PC-9 (cell line): Measurements from ENCODE around the gene ACSL5. TPM values are rescaled to one million over a fixed set of nuclear protein-coding genes. Genes with fewer than 3 reads are reported as not detected.

Source experiments
- BruUV-seq: library from RNA; stranded (reverse); fragments of 400-500 nt; replicated peaks from 2 replicates; lab custom pipeline; 2021; lab: Mats Ljungman, UMichigan
- CTCF ChIA-PET: fragments of 300-600 bp; sonication (Branson Sonifier 250); formaldehyde crosslinking; loops from one replicate; lab custom pipeline; 2022; ENCODE audit warnings: antibody characterized with exemption; lab: Charles Lee
- POLR2A ChIA-PET: fragments of 300-600 bp; sonication (Branson Sonifier 250); formaldehyde crosslinking; loops from one replicate; lab custom pipeline; 2022; ENCODE audit warnings: antibody characterized with exemption; ENCODE audit not compliant: unreplicated experiment; lab: Charles Lee
- DNase-seq, 2 experiments: peaks; one replicate each; pipeline versions ENCODE4 v3.0.0 to v3.0.0-alpha.2; 2015 to 2022; ENCODE audit warnings: mixed read lengths in 1 of 2
- H2AFZ ChIP-seq: fragments of 200-600 bp; sonication (generic); 2 replicates; pipeline ENCODE4 v1.8.1; 2017; ENCODE audit warnings: antibody characterized with exemption
- H3F3A ChIP-seq: fragments of 200-600 bp; sonication (generic); 2 replicates; pipeline ENCODE4 v1.8.1; 2017; ENCODE audit warnings: antibody characterized with exemption, mild to moderate bottlenecking, low read depth; ENCODE audit not compliant: insufficient read depth
- H3K27ac ChIP-seq: fragments of 200-600 bp; sonication (generic); 2 replicates; pipeline ENCODE4 v1.6.1; 2016; ENCODE audit warnings: mixed run types
- H3K27me3 ChIP-seq: fragments of 200-600 bp; sonication (generic); 2 replicates; pipeline ENCODE4 v1.6.1; 2016; ENCODE audit warnings: low read depth, mixed run types; ENCODE audit not compliant: insufficient read depth
- H3K36me3 ChIP-seq: fragments of 200-600 bp; sonication (generic); 2 replicates; pipeline ENCODE4 v1.6.1; 2016; ENCODE audit warnings: low read depth, mixed run types
- H3K4me1 ChIP-seq: fragments of 200-600 bp; sonication (generic); replicated peaks from 2 replicates; pipeline ENCODE4 v1.6.1; 2016; ENCODE audit warnings: mixed run types; ENCODE audit not compliant: insufficient read depth
- H3K4me2 ChIP-seq: fragments of 200-600 bp; sonication (generic); 2 replicates; pipeline ENCODE4 v1.6.1; 2017; ENCODE audit warnings: mixed run types
- H3K4me3 ChIP-seq: fragments of 200-600 bp; sonication (generic); 2 replicates; pipeline ENCODE4 v1.6.1; 2016; ENCODE audit warnings: mixed run types
- H3K79me2 ChIP-seq: fragments of 200-600 bp; sonication (generic); 2 replicates; pipeline ENCODE4 v1.6.1; 2017; ENCODE audit warnings: low read depth, mixed run types
- H3K9me2 ChIP-seq: fragments of 200-600 bp; sonication (generic); 2 replicates; pipeline ENCODE4 v1.8.1; 2017; ENCODE audit warnings: mild to moderate bottlenecking; ENCODE audit not compliant: insufficient read depth
- H3K9me3 ChIP-seq: fragments of 200-600 bp; sonication (generic); 2 replicates; pipeline ENCODE4 v1.8.1; 2016; ENCODE audit warnings: low read depth; ENCODE audit not compliant: insufficient read depth
- H4K20me1 ChIP-seq: fragments of 200-600 bp; sonication (generic); 2 replicates; pipeline ENCODE4 v1.8.1; 2017; ENCODE audit not compliant: insufficient read depth
- EZH2 ChIP-seq: fragments of 200-600 bp; sonication (generic); IDR thresholded peaks from 2 replicates; pipeline ENCODE4 v1.8.0; 2017; ENCODE audit warnings: antibody characterized with exemption, low read depth
- intact Hi-C: fragments of 100-400 bp; cut with micrococcal nuclease; formaldehyde crosslinking; loops from one replicate; pipeline ENCODE4 v1.10.0; 2022; ENCODE audit not compliant: unreplicated experiment
- total RNA-seq: library from RNA; stranded (reverse); gene quantifications from 2 replicates; pipeline ENCODE4 v1.2.3, GENCODE V29; 2021
- TF ChIP-seq, protein P1 (sequence below): fragments of 200-600 bp; sonication (generic); conservative IDR thresholded peaks from 2 replicates; pipeline ENCODE4 v1.6.1; 2017; ENCODE audit warnings: mixed run types, antibody characterized with exemption, mild to moderate bottlenecking, moderate library complexity

ACSL5 gene
- total RNA-seq, 1 experiment from 2014 or later = 21.4 TPM

DNA sequence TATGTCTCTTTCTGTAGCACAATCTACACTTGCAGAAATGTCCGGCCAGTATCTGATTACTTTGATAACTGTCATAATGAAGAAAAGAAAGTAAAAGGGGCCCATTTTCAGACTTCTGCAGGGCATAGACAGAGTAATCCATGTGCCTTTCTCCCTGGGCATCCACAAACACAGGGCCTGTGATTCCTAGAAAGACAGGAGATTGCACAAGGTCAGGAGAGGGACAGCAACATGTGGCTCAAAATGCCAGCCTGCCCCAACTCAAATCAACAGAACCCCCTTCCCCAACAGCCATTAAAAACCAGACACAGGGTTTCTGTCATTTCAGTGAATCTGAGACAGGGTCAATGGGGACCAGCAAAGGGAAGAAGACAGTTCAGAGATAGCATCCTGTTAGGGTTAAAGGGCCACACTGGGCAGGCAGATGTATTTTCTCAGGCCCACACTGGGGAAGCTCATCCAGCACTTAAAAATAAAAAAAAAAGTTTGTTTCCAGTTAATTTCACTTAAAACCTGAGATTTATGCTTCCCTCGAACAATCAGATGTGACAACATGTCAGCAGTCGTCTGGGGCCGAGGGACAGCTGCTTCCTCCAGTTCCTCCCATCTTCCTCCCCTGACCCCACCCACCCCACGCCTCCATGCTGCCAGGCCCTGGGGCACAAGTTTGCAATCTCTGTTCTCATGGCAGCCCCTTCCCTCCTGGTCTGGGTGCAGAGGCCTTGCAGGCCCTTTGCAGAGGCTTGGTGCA, 30.7 kb upstream of the ACSL5 start:
- Histone ChIP-seq H3K9me2 (no peaks in the 10 kb centered on the region), H3K27ac (no peak overlapping the region), H4K20me1 (no peaks in the 10 kb centered on the region), H2AFZ (no peak overlapping the region), H3K27me3 (no peaks in the 10 kb centered on the region), H3F3A (no peaks in the 10 kb centered on the region), H3K36me3 (no peaks in the 10 kb centered on the region), H3K4me2 (no peak overlapping the region), H3K9me3 (no peaks in the 10 kb centered on the region), H3K4me3 (no peak overlapping the region), H3K79me2 (no peaks in the 10 kb centered on the region), H3K4me1 (no peaks in the 10 kb centered on the region)
- intact Hi-C loops = no loop called here
- POLR2A ChIA-PET = no interaction called here
- TF ChIP-seq, protein P1, sequence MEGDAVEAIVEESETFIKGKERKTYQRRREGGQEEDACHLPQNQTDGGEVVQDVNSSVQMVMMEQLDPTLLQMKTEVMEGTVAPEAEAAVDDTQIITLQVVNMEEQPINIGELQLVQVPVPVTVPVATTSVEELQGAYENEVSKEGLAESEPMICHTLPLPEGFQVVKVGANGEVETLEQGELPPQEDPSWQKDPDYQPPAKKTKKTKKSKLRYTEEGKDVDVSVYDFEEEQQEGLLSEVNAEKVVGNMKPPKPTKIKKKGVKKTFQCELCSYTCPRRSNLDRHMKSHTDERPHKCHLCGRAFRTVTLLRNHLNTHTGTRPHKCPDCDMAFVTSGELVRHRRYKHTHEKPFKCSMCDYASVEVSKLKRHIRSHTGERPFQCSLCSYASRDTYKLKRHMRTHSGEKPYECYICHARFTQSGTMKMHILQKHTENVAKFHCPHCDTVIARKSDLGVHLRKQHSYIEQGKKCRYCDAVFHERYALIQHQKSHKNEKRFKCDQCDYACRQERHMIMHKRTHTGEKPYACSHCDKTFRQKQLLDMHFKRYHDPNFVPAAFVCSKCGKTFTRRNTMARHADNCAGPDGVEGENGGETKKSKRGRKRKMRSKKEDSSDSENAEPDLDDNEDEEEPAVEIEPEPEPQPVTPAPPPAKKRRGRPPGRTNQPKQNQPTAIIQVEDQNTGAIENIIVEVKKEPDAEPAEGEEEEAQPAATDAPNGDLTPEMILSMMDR = no peak
- TF ChIP-seq EZH2 = no peak
- CTCF ChIA-PET = no interaction called here
- BruUV-seq = no TSS peak
- DNase-seq = no peak

DNA sequence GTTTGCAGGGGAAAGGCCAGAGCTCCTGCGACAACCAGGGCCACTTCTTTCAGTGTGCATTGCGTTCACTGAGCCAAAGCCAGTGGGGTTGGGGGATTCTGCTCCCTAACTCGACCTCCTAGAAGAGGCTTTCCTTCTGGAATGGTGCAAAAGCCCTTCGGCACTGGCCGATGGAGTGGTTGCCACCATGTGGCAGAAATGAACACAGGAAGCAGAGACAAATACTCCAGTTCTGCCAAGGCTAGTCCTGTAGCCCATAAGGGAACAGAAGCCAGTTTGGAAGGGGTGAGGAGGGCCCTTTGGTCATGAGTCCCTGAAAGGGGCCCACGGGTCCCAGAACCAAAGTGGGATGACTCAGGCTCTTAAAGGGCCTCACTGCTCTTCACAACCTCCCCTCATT, 29.7 kb upstream of the ACSL5 start:
- TF ChIP-seq, protein P1 = no peak
- TF ChIP-seq EZH2 = no peak
- CTCF ChIA-PET = no interaction called here
- no peaks in the 10 kb centered on the region for H3K9me3 ChIP-seq
- no peaks in the 10 kb centered on the region for H3K9me2 ChIP-seq
- intact Hi-C loops = no loop called here
- no peaks in the 10 kb centered on the region for H3K27me3 ChIP-seq
- no peak overlapping the region for H3K4me3 ChIP-seq
- no peaks in the 10 kb centered on the region for H3K36me3 ChIP-seq
- POLR2A ChIA-PET = no interaction called here
- no peak overlapping the region for H3K27ac ChIP-seq
- BruUV-seq = no TSS peak
- no peaks in the 10 kb centered on the region for H3K79me2 ChIP-seq
- no peak overlapping the region for H2AFZ ChIP-seq
- DNase-seq = no peak
- no peak overlapping the region for H3K4me2 ChIP-seq
- no peaks in the 10 kb centered on the region for H3K4me1 ChIP-seq
- no peaks in the 10 kb centered on the region for H4K20me1 ChIP-seq
- no peaks in the 10 kb centered on the region for H3F3A ChIP-seq

DNA sequence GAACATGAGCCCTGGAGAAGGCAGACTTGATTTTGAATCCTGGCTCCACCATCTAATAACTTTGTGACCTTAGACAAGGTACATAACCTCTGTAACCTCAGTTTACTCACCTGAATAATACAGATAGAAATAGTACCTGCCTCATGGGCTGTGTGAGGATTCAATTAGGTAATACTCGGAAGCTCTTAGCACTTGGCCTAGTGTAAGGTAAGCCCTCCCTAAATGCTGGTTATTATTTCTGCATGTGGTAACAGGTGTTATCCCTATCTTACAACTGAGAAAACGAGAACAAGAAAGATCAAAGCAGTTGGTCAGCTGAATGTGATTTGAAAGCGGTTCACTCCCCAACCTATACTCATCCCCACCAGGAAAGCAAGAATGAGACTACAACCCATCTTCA, 28.7 kb upstream of the ACSL5 start:
- no peak overlapping the region for H3K27ac ChIP-seq
- BruUV-seq = no TSS peak
- H3K9me2 ChIP-seq = no peaks in the 10 kb centered on the region
- no peak overlapping the region for H3K4me3 ChIP-seq
- H3K36me3 ChIP-seq = no peaks in the 10 kb centered on the region
- no peaks in the 10 kb centered on the region for H3K4me1 ChIP-seq
- intact Hi-C loops = no loop called here
- DNase-seq = no peak
- no peaks in the 10 kb centered on the region for H4K20me1 ChIP-seq
- H3K79me2 ChIP-seq = no peaks in the 10 kb centered on the region
- POLR2A ChIA-PET = no interaction called here
- no peaks in the 10 kb centered on the region for H3K27me3 ChIP-seq
- no peak for TF ChIP-seq EZH2
- TF ChIP-seq, protein P1 = no peak
- no peaks in the 10 kb centered on the region for H3K9me3 ChIP-seq
- CTCF ChIA-PET = no interaction called here
- no peak overlapping the region for H2AFZ ChIP-seq
- no peak overlapping the region for H3K4me2 ChIP-seq
- H3F3A ChIP-seq = no peaks in the 10 kb centered on the region
